ENCODE results near the gene NUBPL.

DNA sequence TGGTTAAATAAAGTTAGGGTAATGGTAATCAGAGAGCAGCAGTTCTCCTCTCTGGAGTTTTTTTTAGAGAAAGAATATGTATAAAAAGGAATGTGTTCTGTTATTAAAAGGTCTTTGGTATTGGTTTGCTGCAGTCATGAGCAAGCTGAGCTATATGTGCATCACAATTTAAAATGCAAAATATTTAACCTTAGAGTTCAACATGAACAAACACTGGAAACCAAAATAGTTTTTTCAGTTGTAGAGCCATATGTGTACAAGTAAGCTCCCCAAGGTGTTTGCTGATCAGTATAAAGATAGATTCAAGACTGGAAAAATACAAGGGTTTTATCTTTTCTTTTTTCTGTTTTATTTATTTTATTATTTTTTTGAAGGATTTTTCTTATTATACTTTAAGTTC is 245.0 kb downstream of the NUBPL start:
- TF ChIP-seq, protein P1, sequence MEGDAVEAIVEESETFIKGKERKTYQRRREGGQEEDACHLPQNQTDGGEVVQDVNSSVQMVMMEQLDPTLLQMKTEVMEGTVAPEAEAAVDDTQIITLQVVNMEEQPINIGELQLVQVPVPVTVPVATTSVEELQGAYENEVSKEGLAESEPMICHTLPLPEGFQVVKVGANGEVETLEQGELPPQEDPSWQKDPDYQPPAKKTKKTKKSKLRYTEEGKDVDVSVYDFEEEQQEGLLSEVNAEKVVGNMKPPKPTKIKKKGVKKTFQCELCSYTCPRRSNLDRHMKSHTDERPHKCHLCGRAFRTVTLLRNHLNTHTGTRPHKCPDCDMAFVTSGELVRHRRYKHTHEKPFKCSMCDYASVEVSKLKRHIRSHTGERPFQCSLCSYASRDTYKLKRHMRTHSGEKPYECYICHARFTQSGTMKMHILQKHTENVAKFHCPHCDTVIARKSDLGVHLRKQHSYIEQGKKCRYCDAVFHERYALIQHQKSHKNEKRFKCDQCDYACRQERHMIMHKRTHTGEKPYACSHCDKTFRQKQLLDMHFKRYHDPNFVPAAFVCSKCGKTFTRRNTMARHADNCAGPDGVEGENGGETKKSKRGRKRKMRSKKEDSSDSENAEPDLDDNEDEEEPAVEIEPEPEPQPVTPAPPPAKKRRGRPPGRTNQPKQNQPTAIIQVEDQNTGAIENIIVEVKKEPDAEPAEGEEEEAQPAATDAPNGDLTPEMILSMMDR (IDR thresholded peaks at IDR 0.05): no peak
- TF ChIP-seq POLR2A (IDR thresholded peaks at IDR 0.05): no peak

Measured in lower leg skin (tissue), 3 donors.